Activated T-cell treated with anti-CD3 and anti-CD28 coated beads, Interleukin-2, amount 50 U/mL, for 4 hours (primary cell): ENCODE data around the gene GAS2L1. TPM values are rescaled to one million over a fixed set of nuclear protein-coding genes. Genes with fewer than 3 reads are reported as not detected.
"Not testable (repeated sequence)": the region's sequence is repeated elsewhere in the genome, so short reads cannot be mapped to it uniquely, and the experiment has no call there.

ENCODE experiments used
- ATAC-seq, 2 donors: fragments of 200-7000 bp; cut with Tn5 transposase; one replicate each; pipeline ENCODE4 v1.10.0; 2021
- DNase-seq: peaks from one replicate; pipeline ENCODE4 v3.0.0-alpha.2; 2020
- H3K27me3 Mint-ChIP-seq: one replicate; pipeline ENCODE4 v1.8.0; 2021; ENCODE audit warnings: low read depth, mixed read lengths
- H3K36me3 Mint-ChIP-seq: one replicate; pipeline ENCODE4 v1.8.0; 2022; ENCODE audit warnings: mixed read lengths; ENCODE audit not compliant: insufficient read depth
- H3K4me1 Mint-ChIP-seq: one replicate; pipeline ENCODE4 v1.8.0; 2021; ENCODE audit warnings: low read depth, mixed read lengths
- H3K4me3 Mint-ChIP-seq: one replicate; pipeline ENCODE4 v1.8.0; 2021; ENCODE audit warnings: mild to moderate bottlenecking, moderate library complexity, mixed read lengths
- H3K9me3 Mint-ChIP-seq: one replicate; pipeline ENCODE4 v1.8.0; 2021; ENCODE audit warnings: mixed read lengths
- total RNA-seq, 3 donors: library from RNA; stranded (reverse); gene quantifications; one replicate each; pipeline ENCODE4 v1.2.1, GENCODE V29; 2021

GAS2L1 gene
- total RNA-seq, 3 donors from 2014 or later: 0.37 to 0.90 (median 0.56) TPM

DNA sequence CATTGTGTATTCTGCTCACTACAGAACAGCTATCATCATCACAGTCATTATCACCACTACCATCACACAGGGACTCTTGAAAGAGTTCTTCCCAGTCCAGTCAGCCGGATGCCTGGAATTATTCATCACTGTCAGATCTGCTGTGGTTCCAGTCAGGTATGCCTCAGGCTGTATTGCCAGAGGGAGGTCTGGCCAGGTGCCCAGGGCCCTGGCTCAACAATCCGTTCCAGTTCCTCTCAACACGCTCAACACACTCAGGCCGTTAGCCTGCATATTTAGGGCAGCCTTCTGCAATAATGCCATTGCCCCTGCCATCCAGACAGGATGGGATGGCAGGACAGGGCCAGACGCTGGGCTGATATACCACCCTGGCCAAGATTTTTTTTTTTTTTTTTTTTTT, 37.7 kb downstream of the GAS2L1 start:
- Mint-ChIP-seq H3K4me3 (no peak overlapping the region), H3K9me3 (no peaks in the 10 kb centered on the region), H3K4me1 (no peaks in the 10 kb centered on the region), H3K27me3 (no peaks in the 10 kb centered on the region), H3K36me3 (peaks cover 33% of the 10 kb centered on the region)
- DNase-seq: no peak
- ATAC-seq: no peak

DNA sequence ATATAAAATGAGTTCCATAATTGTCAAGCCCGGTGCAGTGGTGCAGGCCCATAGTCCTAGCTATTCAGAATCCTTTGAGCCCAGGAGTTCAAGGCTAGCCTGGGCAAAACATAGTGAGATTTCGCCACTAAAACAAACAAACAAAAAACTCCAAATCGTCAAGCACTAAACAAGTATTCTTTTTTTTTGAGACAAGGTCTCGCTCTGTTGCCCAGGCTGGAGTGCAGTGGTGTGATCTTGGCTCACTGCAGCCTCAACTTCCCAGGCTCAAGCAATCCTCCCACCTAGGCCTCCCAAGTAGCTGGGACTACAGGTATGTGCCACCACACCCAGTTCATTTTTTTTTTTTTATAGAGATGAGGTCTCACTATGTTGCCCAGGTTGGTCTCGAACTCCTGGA, 38.4 kb downstream of the GAS2L1 start:
- H3K36me3 Mint-ChIP-seq: peaks cover 31% of the 10 kb centered on the region
- H3K27me3 Mint-ChIP-seq, H3K4me1 Mint-ChIP-seq, ATAC-seq, H3K9me3 Mint-ChIP-seq, DNase-seq, H3K4me3 Mint-ChIP-seq: not testable (repeated sequence)

DNA sequence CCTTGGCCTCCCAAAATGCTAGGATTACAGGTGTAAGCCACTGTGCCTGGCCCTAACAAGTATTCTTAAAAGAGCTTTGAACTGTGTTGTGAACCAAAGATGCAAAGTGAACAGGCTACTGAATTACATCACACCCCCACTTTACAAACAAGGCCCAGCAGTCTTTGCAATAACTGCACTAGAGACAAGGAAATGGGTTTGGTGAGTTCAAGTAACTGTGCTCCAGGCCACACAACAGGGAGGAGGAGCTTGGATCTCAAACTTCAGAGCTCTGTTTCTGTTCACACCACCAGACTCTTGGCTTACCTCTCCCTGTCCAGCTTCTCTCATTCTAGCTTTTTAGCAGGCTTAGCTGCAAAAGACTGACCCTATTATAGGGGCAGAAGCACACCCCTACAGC, 39.5 kb downstream of the GAS2L1 start:
- ATAC-seq (no peak), DNase-seq (no peak)
- Mint-ChIP-seq H3K4me1 (no peaks in the 10 kb centered on the region), H3K9me3 (no peaks in the 10 kb centered on the region), H3K36me3 (peaks cover 28% of the 10 kb centered on the region), H3K4me3 (no peak overlapping the region), H3K27me3 (no peaks in the 10 kb centered on the region)

DNA sequence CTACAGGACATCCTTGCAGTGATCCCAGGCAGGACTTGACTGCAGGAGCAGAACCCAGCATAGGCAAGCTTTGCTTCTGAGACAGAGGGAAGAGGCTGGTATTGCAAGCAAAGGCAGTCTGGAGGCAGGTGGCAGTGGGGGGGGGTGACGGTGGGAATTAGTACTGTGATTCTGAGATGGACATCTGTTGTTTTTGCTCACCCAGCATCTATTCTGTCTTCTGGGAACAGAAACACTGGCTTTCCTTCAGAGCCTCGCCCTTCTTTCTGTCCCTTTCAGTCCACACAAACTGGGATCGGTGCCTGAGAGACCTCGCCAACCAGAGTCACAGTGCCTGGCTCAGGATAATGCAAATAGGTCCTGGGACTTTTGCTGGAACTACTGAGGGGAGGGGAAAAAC, 40.2 kb downstream of the GAS2L1 start:
- no peak for DNase-seq
- ATAC-seq: no peak
- no peaks in the 10 kb centered on the region for H3K27me3 Mint-ChIP-seq
- peaks cover 35% of the 10 kb centered on the region for H3K36me3 Mint-ChIP-seq
- H3K4me1 Mint-ChIP-seq: no peaks in the 10 kb centered on the region
- H3K4me3 Mint-ChIP-seq: no peak overlapping the region
- no peaks in the 10 kb centered on the region for H3K9me3 Mint-ChIP-seq

DNA sequence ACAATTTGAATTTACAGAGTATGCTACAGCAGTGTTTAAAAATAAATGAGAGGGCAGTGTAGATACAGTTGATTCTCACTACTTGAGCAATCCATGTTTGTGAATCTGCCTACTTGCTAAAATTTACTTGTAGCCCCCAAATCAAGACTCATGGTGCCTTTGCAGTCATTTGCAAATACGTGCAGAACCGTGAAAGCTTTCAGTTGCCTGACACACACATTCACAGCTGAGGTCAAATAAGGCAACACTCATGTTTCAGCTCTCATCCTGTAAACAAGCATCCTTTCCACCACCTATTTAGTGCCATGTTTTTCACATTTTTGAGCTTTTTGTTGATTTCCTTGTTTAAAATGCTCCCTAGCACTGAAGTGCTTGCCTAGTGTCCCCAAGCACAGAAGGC, 41.6 kb downstream of the GAS2L1 start:
- DNase-seq (no peak), ATAC-seq (no peak)
- Mint-ChIP-seq H3K27me3 (no peaks in the 10 kb centered on the region), H3K4me1 (no peaks in the 10 kb centered on the region), H3K9me3 (no peaks in the 10 kb centered on the region), H3K4me3 (no peak overlapping the region), H3K36me3 (peaks cover 32% of the 10 kb centered on the region)

DNA sequence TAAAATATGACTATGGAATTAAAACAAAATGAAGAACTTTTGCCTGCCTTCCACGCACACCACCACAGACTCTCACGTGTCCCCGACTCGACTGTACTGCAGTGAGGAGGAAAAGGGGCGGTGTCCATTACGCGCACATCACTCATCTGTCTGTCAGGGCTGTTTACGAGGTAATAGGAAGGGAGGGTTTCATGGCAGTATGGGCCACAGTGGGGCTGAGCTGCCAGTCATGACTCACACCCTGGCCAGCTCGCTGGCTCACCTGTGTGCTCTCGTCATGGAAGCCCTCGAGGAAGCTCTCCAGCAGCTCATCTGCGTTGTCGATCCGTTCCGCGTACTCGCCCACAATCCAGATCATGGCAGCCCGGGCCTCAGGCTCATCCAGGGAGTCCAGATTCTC, 42.5 kb downstream of the GAS2L1 start:
- Mint-ChIP-seq H3K36me3 (peaks cover 32% of the 10 kb centered on the region), H3K9me3 (no peaks in the 10 kb centered on the region), H3K4me3 (no peak overlapping the region), H3K4me1 (no peaks in the 10 kb centered on the region), H3K27me3 (no peaks in the 10 kb centered on the region)
- DNase-seq: no peak
- ATAC-seq: no peak

DNA sequence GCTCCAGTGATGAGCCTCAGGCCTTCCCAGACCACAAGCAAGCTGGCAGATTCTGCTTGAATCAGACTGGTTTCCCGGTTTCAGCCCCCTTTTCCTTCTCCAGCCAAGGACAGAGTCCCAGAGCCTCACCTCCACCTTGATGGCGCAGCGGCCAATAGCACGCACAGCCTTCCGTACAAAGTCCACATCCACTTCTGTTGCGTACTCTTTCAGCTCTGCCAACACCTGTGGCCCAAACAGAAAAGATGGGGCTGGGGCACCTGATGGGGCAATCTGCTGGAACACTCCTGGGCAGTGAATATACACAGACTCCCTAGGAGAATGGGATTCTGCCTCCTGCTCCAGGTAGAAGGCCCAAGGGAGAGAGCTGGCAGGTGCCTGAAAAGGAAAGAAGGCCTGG, 44.6 kb downstream of the GAS2L1 start:
- no peak for ATAC-seq
- no peaks in the 10 kb centered on the region for H3K9me3 Mint-ChIP-seq
- DNase-seq: no peak
- H3K27me3 Mint-ChIP-seq: no peaks in the 10 kb centered on the region
- peaks cover 33% of the 10 kb centered on the region for H3K36me3 Mint-ChIP-seq
- H3K4me3 Mint-ChIP-seq: no peak overlapping the region
- no peaks in the 10 kb centered on the region for H3K4me1 Mint-ChIP-seq

DNA sequence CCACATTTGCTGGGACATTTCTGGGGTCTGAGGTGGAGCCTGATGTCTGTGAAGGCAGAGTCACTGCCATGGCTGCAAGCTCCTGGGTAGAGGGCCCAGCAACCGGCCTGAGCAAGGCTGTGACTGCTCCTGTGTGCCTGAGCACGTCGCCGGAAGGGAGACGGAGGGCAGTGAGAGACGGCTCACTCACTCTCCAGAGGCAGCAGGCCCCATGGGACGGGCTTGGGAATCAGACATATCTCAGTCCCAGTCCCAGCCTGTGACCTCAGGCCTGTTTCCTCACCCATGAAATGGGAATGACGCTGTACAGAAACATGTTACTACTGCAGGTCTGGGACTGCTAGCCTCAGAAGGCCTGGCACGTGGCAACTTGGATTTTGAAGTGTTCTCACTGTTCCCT, 45.4 kb downstream of the GAS2L1 start:
- no peaks in the 10 kb centered on the region for H3K9me3 Mint-ChIP-seq
- H3K27me3 Mint-ChIP-seq: no peaks in the 10 kb centered on the region
- ATAC-seq: no peak
- no peaks in the 10 kb centered on the region for H3K4me1 Mint-ChIP-seq
- DNase-seq: no peak
- H3K36me3 Mint-ChIP-seq: peaks cover 33% of the 10 kb centered on the region
- H3K4me3 Mint-ChIP-seq: no peak overlapping the region

DNA sequence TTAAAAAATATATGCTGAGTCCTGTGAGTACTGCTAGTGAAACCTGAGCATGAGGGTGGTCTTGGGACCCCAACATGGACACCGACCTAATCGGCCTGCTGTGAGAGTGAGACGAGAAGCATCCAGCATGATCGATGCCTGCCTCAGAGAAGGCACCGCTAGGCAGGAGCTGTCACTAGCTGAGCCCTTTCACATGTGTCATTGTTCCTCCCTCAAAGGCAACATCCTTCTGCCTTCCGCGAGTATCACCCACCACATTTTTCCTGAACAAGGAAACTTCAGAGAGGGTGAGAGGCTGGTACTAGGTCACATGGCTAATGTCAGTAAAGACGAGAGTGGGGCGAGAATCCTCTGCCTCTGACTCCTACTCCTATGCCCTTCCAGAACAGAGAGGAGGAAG, 46.3 kb downstream of the GAS2L1 start:
- Mint-ChIP-seq H3K4me3 (no peak overlapping the region), H3K9me3 (no peaks in the 10 kb centered on the region), H3K27me3 (no peaks in the 10 kb centered on the region), H3K4me1 (no peaks in the 10 kb centered on the region), H3K36me3 (peaks cover 28% of the 10 kb centered on the region)
- no peak for DNase-seq
- ATAC-seq: no peak

DNA sequence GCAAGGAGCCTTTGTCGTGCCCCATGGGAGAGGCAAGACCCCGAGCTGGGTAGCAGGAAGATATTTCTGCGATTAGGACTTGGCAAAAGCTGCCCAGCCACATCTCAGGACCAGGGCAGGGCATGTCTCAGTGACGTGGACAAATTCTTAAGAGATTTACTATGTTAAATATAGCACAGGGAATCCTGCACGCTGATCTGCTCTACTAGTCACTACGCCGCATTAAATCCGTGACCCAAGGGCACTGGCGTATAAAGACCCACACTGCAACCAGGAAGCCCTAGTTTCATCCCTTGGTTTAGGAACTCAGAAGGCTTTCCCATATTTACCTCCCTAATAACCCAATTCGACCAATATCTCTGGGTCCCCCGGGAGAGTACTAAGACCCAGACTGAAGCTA, 46.8 kb downstream of the GAS2L1 start:
- DNase-seq: no peak
- no peaks in the 10 kb centered on the region for H3K4me1 Mint-ChIP-seq
- H3K9me3 Mint-ChIP-seq: no peaks in the 10 kb centered on the region
- peaks cover 30% of the 10 kb centered on the region for H3K36me3 Mint-ChIP-seq
- ATAC-seq: no peak
- no peaks in the 10 kb centered on the region for H3K27me3 Mint-ChIP-seq
- H3K4me3 Mint-ChIP-seq: no peak overlapping the region

DNA sequence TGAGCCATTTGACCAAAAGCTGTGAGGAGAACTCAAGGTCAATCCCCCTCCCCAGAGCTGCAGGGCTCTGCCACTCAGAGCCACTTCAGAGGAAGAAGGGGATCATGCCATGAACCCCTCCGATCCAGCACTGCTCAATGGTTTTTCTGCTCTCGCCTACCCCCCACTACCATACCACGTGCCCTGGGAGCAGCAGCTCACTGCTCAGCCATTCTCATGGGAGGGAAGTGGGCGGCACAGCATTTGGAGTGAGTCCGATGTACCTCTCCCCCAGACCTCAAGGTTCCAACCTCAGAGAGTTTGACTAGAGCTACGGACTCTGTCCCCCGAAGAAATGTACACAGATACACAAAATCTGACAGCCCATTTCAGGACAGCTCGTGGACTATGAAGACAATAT, 47.4 kb downstream of the GAS2L1 start:
- Mint-ChIP-seq H3K36me3 (peaks cover 31% of the 10 kb centered on the region), H3K27me3 (no peaks in the 10 kb centered on the region), H3K9me3 (no peaks in the 10 kb centered on the region), H3K4me1 (no peaks in the 10 kb centered on the region), H3K4me3 (no peak overlapping the region)
- ATAC-seq (no peak), DNase-seq (no peak)

DNA sequence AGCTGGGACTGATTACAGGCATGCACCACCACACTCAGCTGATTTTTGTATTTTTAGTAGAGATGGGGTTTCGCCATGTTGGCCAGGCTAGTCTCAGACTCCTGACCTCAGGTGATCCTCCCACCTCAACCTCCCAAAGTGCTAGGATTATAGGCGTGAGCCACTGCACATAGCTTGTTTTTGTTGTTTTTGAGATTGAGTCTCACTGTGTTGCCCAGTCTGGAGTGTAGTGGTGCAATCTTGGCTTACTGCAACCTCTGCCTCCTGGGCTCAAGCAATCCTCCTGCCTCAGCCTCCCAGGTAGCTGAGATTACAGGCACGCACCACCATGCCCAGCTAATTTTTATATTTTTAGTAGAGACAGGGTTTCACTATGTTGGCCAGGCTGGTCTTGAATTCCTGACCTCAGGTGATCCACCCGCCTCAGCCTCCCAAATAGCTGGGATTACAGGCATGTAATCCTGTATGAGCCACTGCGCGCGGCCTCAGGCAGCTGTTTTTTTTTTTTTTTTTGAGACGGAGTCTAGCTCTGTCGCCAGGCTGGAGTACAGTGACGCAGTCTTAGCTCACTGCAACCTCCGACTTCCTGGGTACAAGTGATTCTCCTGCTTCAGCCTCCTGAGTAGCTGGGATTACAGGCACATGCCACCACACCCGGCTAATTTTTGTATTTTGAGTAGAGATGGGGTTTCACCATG, 50.9 kb downstream of the GAS2L1 start:
- H3K4me1 Mint-ChIP-seq, H3K9me3 Mint-ChIP-seq, H3K4me3 Mint-ChIP-seq, H3K27me3 Mint-ChIP-seq, DNase-seq, ATAC-seq: not testable (repeated sequence)
- peaks cover 33% of the 10 kb centered on the region for H3K36me3 Mint-ChIP-seq

DNA sequence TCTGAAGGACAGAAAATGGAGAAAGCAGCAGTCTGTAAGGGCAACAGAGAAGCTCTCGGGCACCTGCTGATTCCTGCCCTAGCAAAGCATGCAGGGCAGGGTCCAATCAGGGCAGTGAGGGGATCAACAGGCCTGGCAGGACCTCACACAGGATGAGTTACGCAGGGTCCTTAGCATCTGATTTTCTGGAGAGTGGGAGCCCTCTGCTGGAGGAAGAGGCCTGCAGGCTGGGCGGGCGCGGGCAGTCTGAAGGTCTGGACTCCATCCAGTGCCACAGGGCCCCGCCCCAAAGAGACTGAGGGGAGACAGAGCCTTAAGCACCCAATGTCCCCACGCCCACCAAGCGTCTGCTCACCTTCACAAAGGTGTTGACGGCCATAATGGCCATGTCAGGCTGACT, 53.0 kb downstream of the GAS2L1 start:
- DNase-seq (no peak), ATAC-seq (no peak)
- Mint-ChIP-seq H3K4me1 (no peaks in the 10 kb centered on the region), H3K27me3 (no peaks in the 10 kb centered on the region), H3K9me3 (no peaks in the 10 kb centered on the region), H3K36me3 (peaks cover 28% of the 10 kb centered on the region), H3K4me3 (no peak overlapping the region)
